ENCODE measurements around the gene SCAI.
"Not testable (repeated sequence)": the region's sequence is repeated elsewhere in the genome, so short reads cannot be mapped to it uniquely, and the experiment has no call there.

SCAI gene

GRCh38 chr9:125012013-125012412 is 131.3 kb downstream of the SCAI start:
- DNase-seq = not testable (repeated sequence)

GRCh38 chr9:125008599-125008998 is 134.7 kb downstream of the SCAI start:
- no peak for DNase-seq

- DNase-seq = no peak
Observed at GRCh38 chr9:125003332-125003731, 140.0 kb downstream of the SCAI start.

GRCh38 chr9:124983698-124984097 is 159.6 kb downstream of the SCAI start:
- DNase-seq = no peak

GRCh38 chr9:124980431-124980830 is 162.9 kb downstream of the SCAI start:
- no peak for DNase-seq

- no peak for DNase-seq
Observed at GRCh38 chr9:124975131-124975530, 168.2 kb downstream of the SCAI start.

- no peak for DNase-seq
Observed at GRCh38 chr9:124973807-124974206, 169.5 kb downstream of the SCAI start.

- no peak for DNase-seq
Observed at GRCh38 chr9:124972241-124972770, 171.0 kb downstream of the SCAI start.

- DNase-seq = no peak
Observed at GRCh38 chr9:124969401-124969800, 173.9 kb downstream of the SCAI start.

- no peak for DNase-seq
Observed at GRCh38 chr9:124968238-124968637, 175.1 kb downstream of the SCAI start.

- not testable (repeated sequence) for DNase-seq
Observed at GRCh38 chr9:124965775-124966568, 177.4 kb downstream of the SCAI start.

GRCh38 chr9:124964604-124965003 is 178.7 kb downstream of the SCAI start:
- DNase-seq = no peak

GRCh38 chr9:124964056-124964455 is 179.3 kb downstream of the SCAI start:
- DNase-seq = no peak

GRCh38 chr9:124960409-124960752 is 182.9 kb downstream of the SCAI start:
- no peak for DNase-seq

GRCh38 chr9:124959671-124960408 is 183.5 kb downstream of the SCAI start:
- not testable (repeated sequence) for DNase-seq

- no peak for DNase-seq
Observed at GRCh38 chr9:124954255-124954654, 189.1 kb downstream of the SCAI start.

GRCh38 chr9:124950050-124950718 is 193.1 kb downstream of the SCAI start:
- DNase-seq = no peak

GRCh38 chr9:124949387-124949786 is 193.9 kb downstream of the SCAI start:
- no peak for DNase-seq

GRCh38 chr9:124947727-124948391 is 195.5 kb downstream of the SCAI start:
- no peak for DNase-seq

- no peak for DNase-seq
Observed at GRCh38 chr9:124946167-124946566, 197.2 kb downstream of the SCAI start.

GRCh38 chr9:124941679-124942561 is 201.4 kb downstream of the SCAI start:
- DNase-seq = no peak

Data from NCI-H2171 (cell line).